Upper lobe of left lung (tissue), 6 donors: ENCODE results near the gene MARVELD1. TPM values are rescaled to one million over a fixed set of nuclear protein-coding genes. Genes with fewer than 3 reads are reported as not detected.
"Not testable (repeated sequence)": the region's sequence is repeated elsewhere in the genome, so short reads cannot be mapped to it uniquely, and the experiment has no call there.

Experiments
- ATAC-seq, 2 donors: fragments of 200-7000 bp; cut with Tn5 transposase; one replicate each; pipeline ENCODE4 v1.9.1; 2022; ENCODE audit warnings: mild to moderate bottlenecking in 2 of 2, moderate library complexity in 2 of 2; ENCODE audit not compliant: low FRiP score in 2 of 2
- DNase-seq, 2 donors: peaks; one replicate each; pipeline ENCODE4 v3.0.0-alpha.2; 2019 to 2020
- H3K27ac ChIP-seq, 4 donors: fragments of 200-600 bp; sonication (generic); one replicate each; pipeline ENCODE4 v1.5.1; 2016 to 2019
- H3K27me3 ChIP-seq, 4 donors: fragments of 200-600 bp; sonication (generic); one replicate each; pipeline ENCODE4 v1.5.1; 2017 to 2019
- H3K36me3 ChIP-seq, 4 donors: fragments of 200-600 bp; sonication (generic); one replicate each; pipeline ENCODE4 v1.5.1; 2016 to 2019
- H3K4me1 ChIP-seq, 4 donors: fragments of 200-600 bp; sonication (generic); one replicate each; pipeline ENCODE4 v1.5.1; 2018 to 2019
- H3K4me3 ChIP-seq, 4 donors: fragments of 200-600 bp; sonication (generic); one replicate each; pipeline ENCODE4 v1.5.1; 2017 to 2019; ENCODE audit warnings: mild to moderate bottlenecking in 2 of 4, moderate library complexity in 1 of 4
- H3K9me3 ChIP-seq, 4 donors: fragments of 200-600 bp; sonication (generic); one replicate each; pipeline ENCODE4 v1.5.1; 2018 to 2019
- EP300 ChIP-seq, 4 donors: sonication (generic); formaldehyde crosslinking; IDR thresholded peaks; one replicate each; pipeline ENCODE4 v1.5.1; 2017; ENCODE audit warnings: antibody characterized with exemption in 4 of 4, control low read depth in 2 of 4
- POLR2A ChIP-seq, 4 donors: fragments of 450-650 bp; IDR thresholded peaks; one replicate each; pipeline ENCODE4 v1.5.1; 2016 to 2017; ENCODE audit warnings: antibody characterized with exemption in 4 of 4, mild to moderate bottlenecking in 2 of 4
- POLR2AphosphoS5 ChIP-seq, 2 donors: sonication (generic); formaldehyde crosslinking; IDR thresholded peaks; one replicate each; pipeline ENCODE4 v1.5.1; 2017; ENCODE audit warnings: antibody characterized with exemption in 2 of 2
- WGBS, 2 donors: methylation state at CpG; one replicate each; pipeline ENCODE4 v1.1.5; 2017 to 2018; 5-methylcytosine and 5-hydroxymethylcytosine counted together
- total RNA-seq, 6 donors: library from RNA; depleted of rRNA in 4 of 6; stranded (reverse); fragments of >200 nt in 4 of 6; gene quantifications; one replicate each; pipeline versions ENCODE4 v1.1.0 to v1.2.1, GENCODE V29; 2016 to 2021
- TF ChIP-seq, protein P1 (sequence below), 6 experiments: fragments of 450-650 bp in 4 of 6; fragments of 200-600 bp in 2 of 6; sonication (generic) in 2 of 6; IDR thresholded peaks; one replicate each; pipeline ENCODE4 v1.5.1; 2016 to 2019; ENCODE audit warnings: antibody characterized with exemption in 6 of 6
- donor health status: DM: no; HTN: no; CAD: no; lungs with moderate emphysema.
- donor health status: DM: no; HTN: yes; CAD: no; lungs with severe emphysema.

Gene MARVELD1
- total RNA-seq, 6 donors from 2014 or later = 18.2 to 62.7 (median 31.8) TPM

DNA sequence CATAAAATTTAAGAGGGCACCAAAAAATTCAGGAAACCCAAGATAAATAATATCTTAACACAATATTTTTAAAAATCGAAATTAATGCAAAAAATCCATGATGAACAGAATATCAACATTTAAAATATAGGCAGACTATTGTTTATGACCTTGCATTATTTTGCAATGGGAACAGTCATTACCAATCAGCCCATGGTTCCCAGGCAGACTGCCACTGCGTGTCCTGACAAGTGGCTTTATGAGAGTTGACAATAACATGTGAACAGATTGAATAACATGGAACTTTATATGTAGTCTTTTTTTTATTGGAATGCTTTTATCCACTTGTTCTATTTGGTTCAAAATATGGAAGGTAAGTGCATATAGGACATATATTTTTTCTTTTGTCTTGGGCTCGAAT lies 23.4 kb upstream of the MARVELD1 start:
- TF ChIP-seq POLR2A (IDR thresholded peaks at IDR 0.05) (no peak), POLR2AphosphoS5 (IDR thresholded peaks at IDR 0.05) (no peak)
- H3K27ac ChIP-seq = peak overlapping the region; percentile 6 to 98 (median 51)
- H3K27me3 ChIP-seq = peaks cover 0 to 3% (median 0%) of the 10 kb centered on the region in 4 donors
- H3K4me1 ChIP-seq = peaks cover 26 to 38% (median 35%) of the 10 kb centered on the region in 4 donors
- DNase-seq (no peak), ATAC-seq (no peak)
- H3K9me3 ChIP-seq = no peaks in the 10 kb centered on the region
- WGBS, 2 donors = 90 to 93% methylated on average over 3 of the region's 3 CpGs
- no peaks in the 10 kb centered on the region for H3K36me3 ChIP-seq
- H3K4me3 ChIP-seq = no peak overlapping the region

DNA sequence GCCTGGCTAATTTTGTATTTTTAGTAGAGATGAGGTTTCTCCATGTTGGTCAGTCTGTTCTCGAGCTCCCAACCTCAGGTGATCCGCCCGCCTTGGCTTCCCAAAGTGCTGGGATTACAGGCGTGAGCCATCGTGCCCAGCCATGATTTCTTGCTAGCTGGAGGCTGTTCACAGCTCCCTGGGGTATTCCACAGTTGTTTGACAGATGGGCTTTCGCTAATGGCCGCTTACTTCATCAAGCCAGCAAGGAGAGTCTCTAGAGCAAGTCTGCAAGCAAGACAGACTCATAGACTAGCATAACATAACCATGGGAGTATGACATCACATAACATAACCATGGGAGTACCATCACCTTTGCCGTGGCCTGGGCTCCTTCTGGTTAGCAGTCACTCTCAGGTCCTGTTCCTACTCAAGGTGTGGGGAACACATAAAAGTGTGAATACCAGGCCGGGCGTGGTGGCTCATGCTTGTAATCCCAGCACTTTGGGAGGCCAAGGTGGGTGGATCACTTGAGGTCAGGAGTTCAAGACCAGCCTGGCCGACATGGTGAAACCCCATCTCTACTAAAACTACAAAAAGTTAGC lies 15.4 kb upstream of the MARVELD1 start:
- not testable (repeated sequence) for H3K27me3 ChIP-seq, H3K4me3 ChIP-seq, H3K36me3 ChIP-seq, DNase-seq, H3K4me1 ChIP-seq, H3K27ac ChIP-seq, H3K9me3 ChIP-seq, ATAC-seq
- WGBS, 2 donors = 86 to 87% methylated on average over 11 of the region's 11 CpGs

DNA sequence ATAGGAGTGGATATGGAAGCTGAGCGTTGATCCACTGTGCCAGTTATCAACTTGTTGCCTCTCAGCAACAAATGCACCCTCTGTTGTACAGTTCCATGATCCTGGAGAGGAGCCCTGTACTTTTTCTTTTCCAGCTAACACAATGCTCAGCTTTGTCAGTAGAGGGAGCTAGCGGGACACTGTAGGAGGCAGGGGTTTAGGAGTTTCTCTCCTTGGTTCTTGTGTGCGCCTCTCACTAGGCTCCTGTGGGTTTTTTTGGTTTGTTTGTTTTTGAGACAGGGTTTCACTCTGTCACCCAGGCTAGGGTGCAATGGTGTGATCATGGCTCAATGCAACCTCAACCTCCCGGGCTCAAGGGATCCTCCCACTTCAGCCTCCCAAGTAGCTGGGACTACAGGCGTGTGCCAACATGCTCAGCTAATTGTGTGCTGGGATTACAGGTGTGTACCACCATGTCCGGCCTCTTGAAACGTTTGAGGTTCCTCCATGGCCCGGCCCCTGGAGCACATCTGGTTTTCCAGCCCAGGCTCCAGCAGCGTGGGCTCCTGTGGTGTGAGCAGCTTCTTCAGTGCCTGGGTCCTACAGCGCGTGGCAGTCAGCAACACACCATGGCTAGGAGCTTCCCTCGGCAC lies 12.0 kb upstream of the MARVELD1 start:
- H3K9me3 ChIP-seq = no peaks in the 10 kb centered on the region
- no peak overlapping the region for H3K4me3 ChIP-seq
- 49 to 54% methylated on average over 6 to 12 of the region's 12 CpGs for WGBS, 2 donors
- TF ChIP-seq EP300 (IDR thresholded peaks at IDR 0.05) (no peak), POLR2AphosphoS5 (IDR thresholded peaks at IDR 0.05) (no peak)
- TF ChIP-seq, protein P1, sequence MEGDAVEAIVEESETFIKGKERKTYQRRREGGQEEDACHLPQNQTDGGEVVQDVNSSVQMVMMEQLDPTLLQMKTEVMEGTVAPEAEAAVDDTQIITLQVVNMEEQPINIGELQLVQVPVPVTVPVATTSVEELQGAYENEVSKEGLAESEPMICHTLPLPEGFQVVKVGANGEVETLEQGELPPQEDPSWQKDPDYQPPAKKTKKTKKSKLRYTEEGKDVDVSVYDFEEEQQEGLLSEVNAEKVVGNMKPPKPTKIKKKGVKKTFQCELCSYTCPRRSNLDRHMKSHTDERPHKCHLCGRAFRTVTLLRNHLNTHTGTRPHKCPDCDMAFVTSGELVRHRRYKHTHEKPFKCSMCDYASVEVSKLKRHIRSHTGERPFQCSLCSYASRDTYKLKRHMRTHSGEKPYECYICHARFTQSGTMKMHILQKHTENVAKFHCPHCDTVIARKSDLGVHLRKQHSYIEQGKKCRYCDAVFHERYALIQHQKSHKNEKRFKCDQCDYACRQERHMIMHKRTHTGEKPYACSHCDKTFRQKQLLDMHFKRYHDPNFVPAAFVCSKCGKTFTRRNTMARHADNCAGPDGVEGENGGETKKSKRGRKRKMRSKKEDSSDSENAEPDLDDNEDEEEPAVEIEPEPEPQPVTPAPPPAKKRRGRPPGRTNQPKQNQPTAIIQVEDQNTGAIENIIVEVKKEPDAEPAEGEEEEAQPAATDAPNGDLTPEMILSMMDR (IDR thresholded peaks at IDR 0.05) = peak; percentile 62 to 76 (median 73)
- no peaks in the 10 kb centered on the region for H3K27me3 ChIP-seq
- no peak overlapping the region for H3K27ac ChIP-seq
- DNase-seq (peak in 1 of 2 donors; percentile 48), ATAC-seq (peak; percentile 90 to 96)
- no peaks in the 10 kb centered on the region for H3K36me3 ChIP-seq
- peaks cover 0 to 5% (median 2%) of the 10 kb centered on the region in 4 donors for H3K4me1 ChIP-seq

DNA sequence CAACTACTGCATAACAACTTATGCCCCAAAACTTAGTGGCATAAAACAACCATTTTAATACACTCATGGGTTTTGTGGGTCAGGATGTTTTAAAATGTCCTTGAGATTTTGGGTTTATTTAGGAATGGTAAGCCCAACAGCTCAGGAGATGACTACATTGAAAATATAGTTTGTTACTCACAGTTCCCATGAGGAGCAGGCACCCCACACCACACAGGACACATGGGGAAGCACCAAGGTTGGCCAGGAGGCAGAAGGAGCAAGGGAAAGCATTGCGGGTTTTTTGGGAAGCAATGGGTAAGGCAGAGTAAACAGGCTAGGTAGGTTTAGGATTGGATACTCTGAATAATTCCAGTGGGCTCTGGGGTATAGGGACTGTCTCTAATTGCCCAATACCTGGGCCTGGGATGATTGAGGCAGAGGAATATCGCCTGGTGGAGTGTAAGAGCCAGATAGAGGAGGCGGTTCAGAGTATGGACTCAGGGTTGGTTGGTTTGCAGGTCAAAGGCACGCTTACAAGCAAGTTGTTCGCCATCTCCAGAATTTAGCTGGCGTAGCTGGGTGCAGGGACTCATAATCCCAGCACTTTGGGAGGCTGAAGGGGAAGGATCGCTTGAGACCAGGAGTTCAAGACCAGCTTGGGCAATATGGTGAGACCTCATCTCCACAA lies 10.0 kb upstream of the MARVELD1 start:
- Histone ChIP-seq H3K27ac (no peak overlapping the region), H3K36me3 (no peaks in the 10 kb centered on the region), H3K9me3 (no peaks in the 10 kb centered on the region), H3K27me3 (no peaks in the 10 kb centered on the region), H3K4me3 (no peak overlapping the region), H3K4me1 (peaks cover 0 to 5% (median 2%) of the 10 kb centered on the region in 4 donors)
- 91 to 95% methylated on average over 7 of the region's 7 CpGs for WGBS, 2 donors
- DNase-seq (no peak), ATAC-seq (no peak)
- TF ChIP-seq POLR2A (IDR thresholded peaks at IDR 0.05) (no peak), EP300 (IDR thresholded peaks at IDR 0.05) (no peak)

DNA sequence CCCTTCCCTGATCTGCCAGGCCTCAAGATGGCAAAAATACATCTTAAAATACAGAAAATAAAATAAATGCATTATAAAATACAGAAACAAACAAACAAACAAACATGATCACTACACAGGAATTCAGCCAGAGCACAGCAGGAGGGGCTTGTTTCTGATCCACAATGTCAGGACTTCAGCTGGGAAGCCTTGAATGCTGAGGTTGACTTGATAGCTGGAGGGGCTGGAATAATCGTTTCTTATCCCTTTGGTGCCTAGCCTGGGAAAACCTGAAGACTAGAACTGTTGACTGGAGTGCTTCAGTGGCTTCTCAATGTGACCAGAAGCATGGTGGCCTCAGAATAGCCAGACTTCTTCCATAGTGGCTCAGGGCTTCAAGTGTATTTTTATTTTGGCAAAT lies 9.2 kb upstream of the MARVELD1 start:
- H3K27me3 ChIP-seq = no peaks in the 10 kb centered on the region
- H3K36me3 ChIP-seq = no peaks in the 10 kb centered on the region
- no peak overlapping the region for H3K27ac ChIP-seq
- H3K4me3 ChIP-seq = no peak overlapping the region
- DNase-seq = no peak
- no peak for TF ChIP-seq POLR2A (IDR thresholded peaks at IDR 0.05)
- no peak for TF ChIP-seq EP300 (IDR thresholded peaks at IDR 0.05)
- no peak for TF ChIP-seq POLR2AphosphoS5 (IDR thresholded peaks at IDR 0.05)
- TF ChIP-seq, protein P1 (IDR thresholded peaks at IDR 0.05) = no peak
- peaks cover 4 to 9% (median 6%) of the 10 kb centered on the region in 4 donors for H3K4me1 ChIP-seq
- ATAC-seq = no peak
- 78 to 95% methylated on average over 1 of the region's 1 CpG for WGBS, 2 donors
- H3K9me3 ChIP-seq = no peaks in the 10 kb centered on the region

DNA sequence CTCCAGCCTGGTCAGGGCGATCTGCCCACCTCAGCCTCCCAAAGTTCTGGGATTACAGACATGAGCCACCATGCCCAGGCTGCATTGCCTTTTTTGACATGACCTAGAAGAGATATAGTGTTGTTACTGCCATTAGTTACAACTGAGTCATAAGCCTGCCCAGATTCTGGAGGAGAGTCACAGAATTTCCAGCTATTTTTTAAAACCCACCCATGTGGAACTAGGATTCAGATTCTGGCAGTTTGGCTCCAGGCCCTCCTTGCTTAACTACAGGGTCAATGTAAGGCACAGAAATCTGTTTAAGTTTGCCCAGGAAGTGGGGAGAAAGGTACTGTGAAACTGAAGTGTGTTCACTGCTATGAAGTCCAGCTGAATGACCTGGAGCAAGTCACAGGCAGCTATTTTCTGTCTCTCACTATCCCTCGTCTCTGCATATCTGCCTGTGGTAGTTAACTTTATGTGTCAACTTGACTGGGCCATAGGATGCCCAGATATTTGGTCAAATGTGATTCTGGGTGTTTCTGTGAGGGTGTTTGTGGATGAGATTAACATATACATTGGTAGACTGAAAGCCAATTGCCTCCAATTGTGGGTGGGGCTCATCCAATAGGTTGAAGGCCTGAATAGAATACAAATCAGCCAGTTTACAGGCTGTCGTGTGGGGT lies 8.4 kb upstream of the MARVELD1 start:
- no peak for ATAC-seq
- DNase-seq = no peak
- WGBS, 2 donors = 94 to 100% methylated on average over 3 of the region's 3 CpGs
- no peak overlapping the region for H3K27ac ChIP-seq
- H3K4me1 ChIP-seq = peaks cover 4 to 13% (median 8%) of the 10 kb centered on the region in 4 donors
- H3K4me3 ChIP-seq = no peak overlapping the region
- no peaks in the 10 kb centered on the region for H3K27me3 ChIP-seq
- H3K9me3 ChIP-seq = no peaks in the 10 kb centered on the region
- H3K36me3 ChIP-seq = no peaks in the 10 kb centered on the region
- TF ChIP-seq, protein P1 (IDR thresholded peaks at IDR 0.05) = no peak
- TF ChIP-seq POLR2A (IDR thresholded peaks at IDR 0.05) (no peak), POLR2AphosphoS5 (IDR thresholded peaks at IDR 0.05) (no peak), EP300 (IDR thresholded peaks at IDR 0.05) (no peak)
